ENCODE data around the gene BLID. TPM values are rescaled to one million over a fixed set of nuclear protein-coding genes. Genes with fewer than 3 reads are reported as not detected.

The BLID gene
- total RNA-seq, 2 experiments from 2014 or later: not detected

- CTCF ChIA-PET: interaction anchor here (0.8 to 3.0 kb wide), 11 partner anchors 10 to 453 kb away, joined by 3 to 7 read pairs (median 3); no protein-coding TSS in a partner anchor
- intact Hi-C loops (cut with micrococcal nuclease): no loop called here
Observed at GRCh38 chr11:122107566-122107965, 8.4 kb downstream of the BLID start.

DNA sequence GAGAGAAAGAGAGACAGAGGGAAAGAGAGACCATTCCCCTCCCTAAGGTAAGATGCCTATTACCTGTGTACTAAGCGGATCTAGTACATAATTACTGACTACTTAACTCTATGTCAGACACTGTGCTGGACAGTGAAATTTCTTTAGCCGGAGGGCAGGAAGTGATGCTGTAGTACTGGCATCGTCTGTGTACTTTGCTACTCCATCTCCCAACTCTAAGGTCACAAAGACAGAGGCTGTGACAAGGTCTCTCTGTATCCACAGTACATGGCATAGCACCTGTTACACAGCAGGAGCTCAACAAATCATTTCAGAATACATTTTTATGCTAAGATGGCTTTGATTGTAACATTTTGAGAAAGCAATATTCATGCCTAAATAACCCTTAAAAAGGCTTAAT, 9.0 kb downstream of the BLID start:
- no peaks in the 10 kb centered on the region for H3K9me3 Mint-ChIP-seq
- no peak for DNase-seq
- CTCF ChIA-PET: interaction anchor here (0.8 to 3.0 kb wide), 3 partner anchors 10 to 452 kb away, joined by 3 to 7 read pairs (median 5); no protein-coding TSS in a partner anchor
- no peak overlapping the region for H3K27ac Mint-ChIP-seq
- no peak for ATAC-seq
- H3K36me3 Mint-ChIP-seq (ENCODE audit: low read depth): no peaks in the 10 kb centered on the region
- H3K4me1 Mint-ChIP-seq (ENCODE audit: low read depth): no peaks in the 10 kb centered on the region
- H3K27me3 Mint-ChIP-seq: peaks cover 7% of the 10 kb centered on the region
- TF ChIP-seq, protein P1, sequence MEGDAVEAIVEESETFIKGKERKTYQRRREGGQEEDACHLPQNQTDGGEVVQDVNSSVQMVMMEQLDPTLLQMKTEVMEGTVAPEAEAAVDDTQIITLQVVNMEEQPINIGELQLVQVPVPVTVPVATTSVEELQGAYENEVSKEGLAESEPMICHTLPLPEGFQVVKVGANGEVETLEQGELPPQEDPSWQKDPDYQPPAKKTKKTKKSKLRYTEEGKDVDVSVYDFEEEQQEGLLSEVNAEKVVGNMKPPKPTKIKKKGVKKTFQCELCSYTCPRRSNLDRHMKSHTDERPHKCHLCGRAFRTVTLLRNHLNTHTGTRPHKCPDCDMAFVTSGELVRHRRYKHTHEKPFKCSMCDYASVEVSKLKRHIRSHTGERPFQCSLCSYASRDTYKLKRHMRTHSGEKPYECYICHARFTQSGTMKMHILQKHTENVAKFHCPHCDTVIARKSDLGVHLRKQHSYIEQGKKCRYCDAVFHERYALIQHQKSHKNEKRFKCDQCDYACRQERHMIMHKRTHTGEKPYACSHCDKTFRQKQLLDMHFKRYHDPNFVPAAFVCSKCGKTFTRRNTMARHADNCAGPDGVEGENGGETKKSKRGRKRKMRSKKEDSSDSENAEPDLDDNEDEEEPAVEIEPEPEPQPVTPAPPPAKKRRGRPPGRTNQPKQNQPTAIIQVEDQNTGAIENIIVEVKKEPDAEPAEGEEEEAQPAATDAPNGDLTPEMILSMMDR (IDR thresholded peaks at IDR 0.05): no peak
- no peak overlapping the region for H3K4me3 Mint-ChIP-seq
- POLR2A ChIA-PET: no interaction called here
- intact Hi-C loops (cut with micrococcal nuclease): no loop called here

More at GRCh38 chr11:122107566-122107965, 8.4 kb downstream of the BLID start:
- POLR2A ChIA-PET: no interaction called here
- no peaks in the 10 kb centered on the region for H3K36me3 Mint-ChIP-seq (ENCODE audit: low read depth)
- TF ChIP-seq, protein P1 (IDR thresholded peaks at IDR 0.05): no peak
- H3K4me3 Mint-ChIP-seq: no peak overlapping the region
- no peaks in the 10 kb centered on the region for H3K9me3 Mint-ChIP-seq
- no peak overlapping the region for H3K27ac Mint-ChIP-seq
- no peak for DNase-seq
- no peaks in the 10 kb centered on the region for H3K4me1 Mint-ChIP-seq (ENCODE audit: low read depth)
- no peak for ATAC-seq
- peaks cover 7% of the 10 kb centered on the region for H3K27me3 Mint-ChIP-seq

- intact Hi-C loops (cut with micrococcal nuclease): no loop called here
- Mint-ChIP-seq H3K4me1 (ENCODE audit: low read depth) (peaks cover 8% of the 10 kb centered on the region), H3K9me3 (no peaks in the 10 kb centered on the region), H3K27me3 (peaks cover 17% of the 10 kb centered on the region), H3K4me3 (no peak overlapping the region), H3K27ac (no peak overlapping the region), H3K36me3 (ENCODE audit: low read depth) (no peaks in the 10 kb centered on the region)
- ChIA-PET CTCF (no interaction called here), POLR2A (no interaction called here)
- ATAC-seq: no peak
- no peak for DNase-seq
- TF ChIP-seq, protein P1 (IDR thresholded peaks at IDR 0.05): no peak
Observed at GRCh38 chr11:122105044-122105758, 10.8 kb downstream of the BLID start.

GRCh38 chr11:122104341-122104740, 11.7 kb downstream of the BLID start:
- DNase-seq (no peak), ATAC-seq (no peak)
- intact Hi-C loops (cut with micrococcal nuclease): no loop called here
- Mint-ChIP-seq H3K27ac (no peak overlapping the region), H3K4me1 (ENCODE audit: low read depth) (peaks cover 13% of the 10 kb centered on the region), H3K9me3 (no peaks in the 10 kb centered on the region), H3K36me3 (ENCODE audit: low read depth) (no peaks in the 10 kb centered on the region), H3K4me3 (no peak overlapping the region), H3K27me3 (peaks cover 24% of the 10 kb centered on the region)
- ChIA-PET POLR2A (no interaction called here), CTCF (no interaction called here)
- TF ChIP-seq, protein P1 (IDR thresholded peaks at IDR 0.05): no peak

- ATAC-seq: no peak
- H3K9me3 Mint-ChIP-seq: no peaks in the 10 kb centered on the region
- POLR2A ChIA-PET: no interaction called here
Observed at GRCh38 chr11:122103726-122104125, 12.3 kb downstream of the BLID start.

More at GRCh38 chr11:122103726-122104125, 12.3 kb downstream of the BLID start:
- no peak for DNase-seq
- peaks cover 13% of the 10 kb centered on the region for H3K4me1 Mint-ChIP-seq (ENCODE audit: low read depth)
- CTCF ChIA-PET: no interaction called here
- H3K4me3 Mint-ChIP-seq: no peak overlapping the region
- TF ChIP-seq, protein P1 (IDR thresholded peaks at IDR 0.05): no peak
- intact Hi-C loops (cut with micrococcal nuclease): no loop called here
- no peak overlapping the region for H3K27ac Mint-ChIP-seq
- peaks cover 27% of the 10 kb centered on the region for H3K27me3 Mint-ChIP-seq
- H3K36me3 Mint-ChIP-seq (ENCODE audit: low read depth): no peaks in the 10 kb centered on the region
